GM19351 (cell line): Measurements from ENCODE around the gene TNIP3.

Experiments used
- ATAC-seq: cut with Tn5 transposase; IDR thresholded peaks from one replicate; pipeline ENCODE4 v1.9.1; 2021; ENCODE audit warnings: mild to moderate bottlenecking, moderate library complexity; ENCODE audit not compliant: unreplicated experiment

TNIP3 gene

GRCh38 chr4:121140716-121141460 is 23.2 kb downstream of the TNIP3 start:
- no peak for ATAC-seq

- peak; percentile 80 for ATAC-seq
These were observed 24.4 kb downstream of the TNIP3 start for GRCh38 chr4:121139533-121140222.

GRCh38 chr4:121138039-121138825 is 25.9 kb downstream of the TNIP3 start:
- peak; percentile 55 for ATAC-seq

- ATAC-seq, result no peak
These were observed 33.8 kb downstream of the TNIP3 start for GRCh38 chr4:121130326-121130660.

GRCh38 chr4:121129606-121130325 is 34.4 kb downstream of the TNIP3 start:
- ATAC-seq, result no peak

- ATAC-seq, result no peak
These were observed 37.0 kb downstream of the TNIP3 start for GRCh38 chr4:121127100-121127499.

- no peak for ATAC-seq
These were observed 37.6 kb downstream of the TNIP3 start for GRCh38 chr4:121126449-121127006.

GRCh38 chr4:121125498-121125885 is 38.6 kb downstream of the TNIP3 start:
- no peak for ATAC-seq

GRCh38 chr4:121122661-121123060 is 41.5 kb downstream of the TNIP3 start:
- ATAC-seq, result no peak

GRCh38 chr4:121119715-121120114 is 44.4 kb downstream of the TNIP3 start:
- ATAC-seq, result no peak

- ATAC-seq, result no peak
These were observed 45.8 kb downstream of the TNIP3 start for GRCh38 chr4:121118344-121118743.

GRCh38 chr4:121114756-121115155 is 49.4 kb downstream of the TNIP3 start:
- ATAC-seq, result peak; percentile 40

- peak; percentile 39 for ATAC-seq
These were observed 51.6 kb downstream of the TNIP3 start for GRCh38 chr4:121112530-121112929.

- ATAC-seq, result no peak
These were observed 55.6 kb downstream of the TNIP3 start for GRCh38 chr4:121108557-121108956.

- no peak for ATAC-seq
These were observed 56.6 kb downstream of the TNIP3 start for GRCh38 chr4:121107507-121107906.

GRCh38 chr4:121100093-121100775 is 63.9 kb downstream of the TNIP3 start:
- peak; percentile 45 for ATAC-seq

GRCh38 chr4:121098266-121098665 is 65.9 kb downstream of the TNIP3 start:
- ATAC-seq, result no peak

GRCh38 chr4:121096629-121097028 is 67.5 kb downstream of the TNIP3 start:
- ATAC-seq, result no peak

- no peak for ATAC-seq
These were observed 67.9 kb downstream of the TNIP3 start for GRCh38 chr4:121096191-121096590.

GRCh38 chr4:121094297-121094966 is 69.7 kb downstream of the TNIP3 start:
- peak; percentile 53 for ATAC-seq
